ENCODE measurements around the gene SDC1. TPM values are rescaled to one million over a fixed set of nuclear protein-coding genes. Genes with fewer than 3 reads are reported as not detected.

Gene SDC1
- polyA plus RNA-seq, 1 experiment: 42.0 TPM

DNA sequence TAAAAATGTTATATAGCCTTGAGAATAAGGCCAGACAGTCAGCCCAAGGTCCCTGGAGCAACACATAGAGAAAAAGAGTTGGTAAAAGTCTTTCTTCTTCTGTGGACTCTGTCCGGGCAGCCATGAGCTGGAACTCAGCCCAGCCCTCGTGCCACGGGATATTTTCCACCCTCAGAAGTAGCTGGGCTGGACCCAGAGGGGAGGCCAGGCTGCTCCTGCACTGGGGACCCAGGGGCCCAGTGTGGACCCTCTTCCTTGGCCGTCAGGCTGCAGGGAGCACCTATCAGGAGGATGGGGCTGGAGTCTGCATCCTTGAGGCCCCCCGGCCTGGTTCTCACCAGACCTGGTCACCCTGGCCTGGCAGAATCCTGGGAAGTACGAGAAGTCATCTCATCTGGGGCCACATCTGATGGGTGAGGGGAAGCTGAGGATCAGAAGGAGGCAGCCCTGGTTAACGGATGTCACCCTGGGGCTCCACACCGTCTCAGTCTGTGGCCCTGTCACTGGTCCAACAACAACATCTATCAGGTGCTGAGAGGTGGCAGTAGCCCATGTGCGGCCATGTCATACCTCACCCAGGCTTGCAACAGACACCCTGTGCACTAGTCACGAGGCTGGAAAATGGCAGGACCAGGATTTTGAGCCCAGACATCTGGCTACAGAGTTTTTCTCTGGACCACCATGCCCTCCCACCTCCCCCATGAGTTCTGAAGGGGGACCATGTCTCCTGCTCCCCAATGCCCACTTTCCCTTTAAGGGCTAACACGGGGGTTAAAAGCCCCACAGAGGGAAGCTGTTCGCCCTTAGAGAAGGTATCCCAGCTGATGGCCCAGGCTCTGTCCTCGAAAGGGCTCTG, 33.0 kb downstream of the SDC1 start:
- Histone ChIP-seq H3K36me3 (ENCODE audit: control insufficient read depth, insufficient read depth, low read length) (no peaks in the 10 kb centered on the region), H3K4me3 (ENCODE audit: low read depth, low read length) (no peak overlapping the region), H3K27me3 (ENCODE audit: control insufficient read depth, insufficient read depth, low read length) (no peaks in the 10 kb centered on the region)
- POLR2A ChIA-PET: no interaction called here
- DNase-seq (ENCODE audit: low read depth): no peak
- CTCF ChIA-PET: interaction anchor here (0.9 to 3.0 kb wide), 7 partner anchors 8 to 56 kb away, joined by 3 to 13 read pairs (median 5); partner anchors contain the start of gene SDC1
- TF ChIP-seq CTCF (IDR thresholded peaks at IDR 0.05; ENCODE audit: insufficient read depth, low read depth, low read length): no peak

DNA sequence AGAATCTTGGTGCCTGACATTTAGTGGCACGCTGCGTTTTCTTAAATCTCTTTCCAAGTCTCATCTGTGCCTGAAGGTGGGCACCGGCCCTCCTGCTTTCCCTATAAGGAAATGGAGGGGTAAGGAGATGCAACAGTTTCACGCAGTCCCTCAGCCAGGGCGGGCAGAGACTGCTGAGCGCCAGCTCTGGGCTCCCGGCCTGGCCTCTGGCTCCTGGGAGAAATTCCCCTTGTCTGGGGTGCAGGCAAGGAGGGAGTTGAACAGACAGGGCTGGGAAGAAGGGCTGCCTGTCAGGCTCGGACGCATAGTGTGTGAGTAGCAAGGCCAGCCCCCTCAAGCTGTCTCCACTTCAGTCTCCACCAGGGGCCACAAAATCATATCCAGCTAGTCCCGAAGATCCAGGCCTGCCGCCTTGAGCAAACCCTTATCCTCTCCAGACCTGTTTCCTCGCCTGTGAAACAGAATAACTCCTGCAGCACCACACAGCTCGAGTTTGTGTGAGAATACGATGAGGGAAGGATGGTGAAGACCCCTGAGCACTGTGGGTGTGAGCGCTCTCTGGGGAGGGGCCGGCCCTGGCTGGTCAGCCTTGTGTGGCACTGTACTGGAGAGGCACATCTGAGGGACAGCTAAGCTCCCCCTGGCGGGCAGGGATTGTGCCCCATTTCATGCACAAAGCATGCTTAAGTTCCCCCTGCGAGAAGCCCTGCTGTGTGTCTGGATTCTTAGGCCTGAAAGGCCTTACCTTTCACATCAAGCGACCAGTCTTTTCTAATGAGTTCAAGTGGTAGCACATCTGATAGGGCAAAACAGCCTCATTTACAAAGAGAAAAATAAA, 33.8 kb downstream of the SDC1 start:
- Histone ChIP-seq H3K36me3 (ENCODE audit: control insufficient read depth, insufficient read depth, low read length) (no peaks in the 10 kb centered on the region), H3K27me3 (ENCODE audit: control insufficient read depth, insufficient read depth, low read length) (no peaks in the 10 kb centered on the region), H3K4me3 (ENCODE audit: low read depth, low read length) (no peak overlapping the region)
- POLR2A ChIA-PET: interaction anchor here (0.5 kb wide), 1 partner anchor 72 kb away, joined by 3 read pairs; no protein-coding TSS in a partner anchor
- peak; percentile 60 for TF ChIP-seq CTCF (IDR thresholded peaks at IDR 0.05; ENCODE audit: insufficient read depth, low read depth, low read length)
- CTCF ChIA-PET: interaction anchor here (0.7 to 3.0 kb wide), 7 partner anchors 13 to 55 kb away, joined by 3 to 13 read pairs (median 6); partner anchors contain the start of gene SDC1
- no peak for DNase-seq (ENCODE audit: low read depth)

DNA sequence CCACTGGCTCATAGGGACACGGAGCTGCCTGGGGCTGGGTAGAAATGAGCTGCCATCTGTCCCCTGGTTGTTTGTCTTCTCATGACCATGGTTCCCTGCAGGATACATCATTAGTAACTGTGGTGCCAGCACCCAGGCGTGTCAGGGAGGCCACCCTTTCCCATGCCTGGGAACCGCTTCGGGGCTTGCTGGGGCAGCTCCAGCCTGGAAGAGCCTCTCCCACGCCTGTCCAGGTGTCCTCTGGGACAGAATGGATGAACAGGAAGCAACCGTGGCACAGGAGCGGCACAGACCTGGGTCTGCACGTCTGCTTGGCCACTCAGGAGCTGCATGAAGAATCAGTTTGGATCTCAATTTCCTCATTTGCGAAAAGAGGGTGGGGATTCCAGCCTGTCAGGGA, 34.8 kb downstream of the SDC1 start:
- Histone ChIP-seq H3K36me3 (ENCODE audit: control insufficient read depth, insufficient read depth, low read length) (no peaks in the 10 kb centered on the region), H3K4me3 (ENCODE audit: low read depth, low read length) (no peak overlapping the region), H3K27me3 (ENCODE audit: control insufficient read depth, insufficient read depth, low read length) (no peaks in the 10 kb centered on the region)
- no peak for DNase-seq (ENCODE audit: low read depth)
- no peak for TF ChIP-seq CTCF (IDR thresholded peaks at IDR 0.05; ENCODE audit: insufficient read depth, low read depth, low read length)
- CTCF ChIA-PET: interaction anchor here (1.1 to 3.0 kb wide), 6 partner anchors 9 to 234 kb away, joined by 3 to 13 read pairs (median 6); partner anchors contain the start of gene SDC1
- POLR2A ChIA-PET: no interaction called here

DNA sequence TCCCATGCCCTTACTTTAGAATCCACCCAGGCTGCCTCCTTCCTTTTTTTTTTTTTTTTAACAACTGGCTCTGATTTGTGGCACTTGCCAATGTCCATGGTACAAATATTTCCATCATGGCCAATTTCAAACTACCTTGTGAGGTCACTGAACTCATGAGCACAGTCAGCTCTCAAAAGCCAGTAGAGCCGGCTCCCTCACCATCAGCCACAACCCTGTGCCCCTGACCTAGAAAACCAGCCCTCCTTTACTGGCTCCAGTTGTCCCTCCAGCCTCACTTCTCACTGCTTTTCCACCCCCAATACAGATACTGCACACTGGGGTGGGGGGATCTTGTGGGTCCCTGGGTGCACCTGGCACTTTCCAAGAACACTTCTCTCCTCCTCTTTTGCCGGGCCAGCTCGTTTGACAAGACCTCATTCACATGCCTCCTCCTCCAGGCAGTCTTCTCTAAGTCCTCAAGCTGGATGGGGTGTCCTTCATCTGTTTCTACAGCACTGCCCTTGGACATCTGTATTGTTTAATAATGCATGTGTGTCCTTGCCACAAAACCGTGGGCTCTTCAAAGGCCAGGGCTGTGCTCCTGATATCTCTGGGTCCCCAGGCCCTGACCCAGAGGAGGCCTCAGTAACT, 35.5 kb downstream of the SDC1 start:
- ChIA-PET CTCF (interaction anchor here (1.0 to 3.0 kb wide), 7 partner anchors 9 to 234 kb away, joined by 3 to 13 read pairs (median 4); no protein-coding TSS in a partner anchor), POLR2A (no interaction called here)
- no peak for DNase-seq (ENCODE audit: low read depth)
- Histone ChIP-seq H3K36me3 (ENCODE audit: control insufficient read depth, insufficient read depth, low read length) (no peaks in the 10 kb centered on the region), H3K4me3 (ENCODE audit: low read depth, low read length) (no peak overlapping the region), H3K27me3 (ENCODE audit: control insufficient read depth, insufficient read depth, low read length) (no peaks in the 10 kb centered on the region)
- no peak for TF ChIP-seq CTCF (IDR thresholded peaks at IDR 0.05; ENCODE audit: insufficient read depth, low read depth, low read length)
